GM19463 (cell line): ENCODE measurements around the gene NKD1.

Experiments
- ATAC-seq: cut with Tn5 transposase; IDR thresholded peaks from one replicate; pipeline ENCODE4 v1.9.1; 2021; ENCODE audit warnings: mild to moderate bottlenecking, moderate library complexity; ENCODE audit not compliant: unreplicated experiment

The NKD1 gene

DNA sequence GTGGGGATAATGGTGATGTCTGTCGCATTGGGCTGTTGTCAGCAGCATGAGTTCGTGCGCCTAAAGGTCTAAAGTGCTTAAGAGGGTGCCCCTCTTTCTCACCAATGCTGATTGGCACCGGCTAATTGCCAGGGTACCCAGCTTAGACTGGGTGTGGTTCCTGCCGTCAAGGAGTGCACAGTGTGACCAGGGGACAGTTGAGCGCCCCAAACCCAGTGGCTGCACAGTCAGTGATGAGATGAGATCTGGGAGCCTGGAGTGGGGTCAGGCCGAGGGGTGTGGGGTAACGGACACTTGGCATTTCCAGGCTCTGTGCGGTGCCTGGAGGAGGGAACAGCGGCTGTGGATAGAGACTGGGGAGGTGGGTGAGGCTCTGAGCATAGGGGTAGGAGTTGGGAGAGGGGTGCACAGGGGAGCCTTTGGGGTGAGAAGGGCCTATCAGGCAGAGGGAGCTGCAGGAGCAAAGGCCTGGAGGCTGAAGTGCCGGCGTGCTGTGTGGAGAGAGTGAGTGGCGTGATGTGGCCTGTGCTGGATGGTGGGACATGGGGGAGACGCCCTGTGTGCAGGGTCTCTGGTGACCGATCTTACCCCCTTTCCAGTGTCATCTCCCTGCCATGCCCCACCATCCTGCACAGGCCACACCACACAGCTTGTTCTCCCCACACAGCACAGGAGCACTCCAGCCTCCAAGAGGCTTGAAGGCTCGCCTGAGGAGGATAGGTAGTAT is 74.6 kb downstream of the NKD1 start:
- ATAC-seq = no peak

DNA sequence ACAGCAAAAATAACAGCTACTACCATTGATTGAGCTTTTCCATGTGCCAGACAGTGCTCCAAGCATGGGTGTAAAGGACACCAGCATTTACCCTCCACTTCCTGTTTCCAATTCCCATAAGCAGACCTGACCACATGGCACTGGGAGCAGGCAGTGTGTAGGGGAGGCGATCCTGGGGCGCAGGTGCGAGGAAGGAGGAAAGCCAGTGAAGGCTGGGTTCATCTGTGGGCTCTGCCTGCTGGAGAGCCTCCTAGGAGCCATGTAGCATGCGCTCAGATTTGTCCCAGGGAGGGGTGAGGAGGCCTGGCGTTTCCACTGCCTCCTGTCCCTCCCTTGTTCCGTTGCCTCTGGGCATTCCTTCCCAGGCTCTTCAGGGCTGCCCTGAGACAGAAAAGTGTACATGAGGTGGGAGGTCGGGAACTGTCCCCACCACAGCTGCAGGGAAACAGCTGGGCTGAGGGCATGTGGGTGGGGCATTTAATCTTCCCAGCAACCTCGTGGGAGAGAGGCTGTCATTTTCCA is 76.3 kb downstream of the NKD1 start:
- ATAC-seq = no peak

DNA sequence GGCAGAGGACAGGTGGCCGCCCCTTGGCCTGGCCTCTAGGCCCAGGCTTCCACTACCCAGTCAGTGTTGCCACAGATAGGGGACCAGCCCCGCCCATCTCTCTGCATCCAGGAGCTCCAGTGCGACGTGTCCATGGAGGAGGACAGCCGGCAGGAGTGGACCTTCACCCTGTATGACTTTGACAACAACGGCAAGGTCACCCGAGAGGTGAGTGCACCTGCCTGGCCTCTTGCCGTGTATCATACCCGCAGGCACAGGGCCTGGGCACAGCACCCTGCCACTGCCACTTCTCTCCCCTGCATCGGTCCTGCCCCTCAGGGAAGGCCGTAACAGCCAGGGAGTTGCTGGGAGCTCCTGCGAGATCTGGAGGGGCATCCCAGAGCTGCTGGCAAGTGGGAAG is 77.2 kb downstream of the NKD1 start:
- no peak for ATAC-seq

DNA sequence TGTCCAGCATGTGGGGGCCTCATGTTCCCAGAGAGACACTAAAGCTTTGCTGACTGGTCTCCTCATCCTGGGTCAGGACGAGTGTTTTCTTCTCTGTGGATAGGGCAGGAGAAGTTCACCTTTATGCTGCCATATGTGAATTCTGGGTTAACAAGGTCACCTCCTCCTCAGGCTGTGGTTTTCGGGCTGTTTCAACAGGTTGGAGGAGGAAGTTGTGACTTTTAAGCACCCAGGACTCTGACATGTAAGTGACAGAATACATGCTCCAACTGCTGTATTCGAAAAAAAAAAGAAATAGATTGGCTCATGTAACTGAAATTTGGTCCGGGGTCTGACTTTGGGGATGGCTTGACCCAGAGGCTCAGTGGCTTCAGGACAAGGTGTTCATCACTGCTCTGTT is 78.7 kb downstream of the NKD1 start:
- no peak for ATAC-seq

DNA sequence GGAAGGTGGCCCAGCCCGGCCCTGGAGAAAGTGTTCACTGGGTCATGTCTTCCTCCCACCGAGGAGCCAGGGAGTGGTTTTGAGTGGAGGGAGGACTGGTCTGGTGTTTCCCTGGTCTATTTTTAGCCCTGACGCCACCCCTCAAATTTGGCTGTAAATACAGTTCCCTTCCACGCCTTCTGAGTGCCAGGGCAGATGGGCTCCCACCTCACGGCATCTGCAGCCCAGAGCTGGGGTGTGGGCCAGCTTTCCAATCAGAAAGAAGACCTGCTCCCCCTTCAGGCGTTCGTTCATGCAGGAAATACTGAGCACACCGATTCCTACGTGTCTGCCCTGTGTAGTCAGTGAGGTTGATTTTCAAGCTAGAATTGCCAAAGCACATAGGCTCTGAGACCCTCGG is 79.2 kb downstream of the NKD1 start:
- no peak for ATAC-seq

DNA sequence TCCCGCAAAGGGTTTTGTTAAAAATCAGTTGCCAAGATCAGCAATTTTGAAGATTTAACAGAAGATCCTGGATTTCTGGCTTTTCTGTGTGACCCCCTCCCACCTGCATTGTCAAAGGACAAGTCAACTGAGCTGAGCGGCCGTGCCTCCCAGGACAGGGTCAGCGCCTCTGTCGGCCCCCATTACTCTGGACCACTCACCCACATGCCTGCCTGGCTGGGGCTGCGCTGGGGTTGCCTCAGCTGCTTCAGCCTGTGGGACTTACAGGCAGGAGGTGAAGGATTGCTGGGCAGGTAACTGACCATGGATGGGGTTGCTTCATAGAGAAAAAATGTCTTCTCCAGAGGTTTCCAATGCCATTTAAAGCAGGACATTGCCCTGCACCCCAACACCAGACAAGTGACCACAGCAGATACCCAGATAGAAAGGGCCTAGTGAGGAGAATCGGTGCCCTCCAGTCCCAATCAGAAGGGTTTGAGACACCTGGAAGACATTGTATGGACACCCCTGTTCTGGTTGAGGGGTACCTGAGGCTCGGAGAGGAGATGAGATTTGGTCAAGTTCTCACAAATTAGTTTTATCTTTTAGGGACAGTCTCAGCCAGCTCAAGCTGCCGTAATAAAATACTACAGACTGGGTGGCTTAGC is 80.1 kb downstream of the NKD1 start:
- ATAC-seq = no peak

DNA sequence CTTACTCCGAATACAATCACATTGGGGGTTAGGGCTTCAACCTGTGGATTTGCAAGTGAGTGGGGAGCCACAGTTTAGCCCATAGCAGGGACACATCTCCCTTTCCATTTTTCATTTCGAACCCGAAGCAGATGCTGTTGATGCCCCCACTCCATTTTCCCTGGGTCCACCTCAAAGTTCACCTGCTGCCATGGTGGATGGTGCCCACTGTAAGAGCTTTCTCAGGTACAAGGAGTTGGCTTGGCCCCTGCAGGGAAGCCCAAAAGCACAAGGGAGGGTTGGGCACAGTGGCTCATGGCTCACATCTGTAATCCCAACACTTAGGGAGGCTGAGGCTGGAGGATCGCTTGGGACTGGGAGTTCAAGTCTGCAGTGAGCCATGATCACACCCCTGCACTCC is 81.1 kb downstream of the NKD1 start:
- ATAC-seq = no peak

DNA sequence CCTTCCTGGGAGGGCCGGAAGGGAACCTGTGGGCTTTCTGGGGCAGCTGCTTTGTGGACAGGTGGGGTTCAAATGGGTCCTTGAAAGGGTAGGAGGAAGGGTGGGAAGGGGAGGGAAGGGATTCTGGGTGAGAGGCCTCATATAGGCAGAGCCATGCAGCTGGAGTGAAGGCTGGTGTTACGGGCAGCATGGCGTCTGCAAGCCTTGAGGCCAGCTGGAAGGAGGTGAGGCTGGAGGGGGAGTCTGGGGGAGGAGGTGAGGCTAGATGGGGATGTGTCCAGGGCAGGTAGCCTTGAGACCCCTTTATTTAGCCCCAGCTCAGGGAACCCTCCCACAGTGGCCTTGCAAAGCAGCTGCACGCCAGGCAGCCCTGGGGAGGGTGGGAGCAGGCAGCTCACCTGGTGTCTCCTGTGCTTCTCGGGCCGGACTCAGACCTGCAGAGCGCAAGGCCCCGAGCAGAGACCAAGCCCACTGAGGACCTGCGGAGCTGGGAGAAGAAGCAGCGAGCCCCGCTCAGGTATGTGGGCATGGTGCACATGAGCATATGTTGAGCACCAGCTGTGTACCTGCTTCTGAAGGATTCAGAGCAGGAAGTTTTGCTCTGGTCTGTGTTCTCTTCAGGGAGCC is 82.3 kb downstream of the NKD1 start:
- no peak for ATAC-seq

DNA sequence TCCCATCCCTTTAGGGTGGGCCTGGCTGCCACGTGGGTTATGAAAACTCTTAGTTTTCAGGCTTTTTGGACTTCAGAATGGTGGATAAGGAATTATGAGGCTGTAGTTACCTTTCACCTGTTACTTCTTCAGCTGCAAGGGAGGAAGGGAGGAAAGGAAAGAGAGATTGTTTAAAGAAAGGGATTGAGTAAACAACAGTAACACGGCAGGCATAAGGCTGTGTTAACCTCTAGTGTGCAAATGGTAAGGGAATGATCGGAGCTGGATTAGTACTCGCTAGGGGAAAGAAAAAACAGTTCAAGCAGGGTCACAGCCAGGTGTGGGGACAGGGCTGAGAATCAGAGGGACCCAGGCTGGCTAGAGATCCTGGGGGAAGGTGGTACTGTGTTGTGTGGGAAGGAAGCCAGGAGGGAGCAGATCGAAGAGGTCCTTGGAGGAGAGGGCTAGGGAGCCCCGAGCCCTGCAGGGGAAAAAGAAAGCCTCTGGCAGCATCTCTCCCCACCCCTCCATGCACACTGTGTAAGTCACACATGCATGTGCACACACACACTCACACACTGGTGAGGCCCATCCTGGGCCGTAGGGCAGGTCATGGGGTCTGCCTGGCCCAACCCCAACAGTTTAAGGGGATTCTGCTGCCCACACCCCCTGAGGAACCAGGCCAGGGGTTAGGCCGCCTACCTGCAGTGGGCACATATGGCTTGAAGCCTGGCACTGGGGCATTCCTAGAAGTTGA is 83.2 kb downstream of the NKD1 start:
- ATAC-seq = no peak

DNA sequence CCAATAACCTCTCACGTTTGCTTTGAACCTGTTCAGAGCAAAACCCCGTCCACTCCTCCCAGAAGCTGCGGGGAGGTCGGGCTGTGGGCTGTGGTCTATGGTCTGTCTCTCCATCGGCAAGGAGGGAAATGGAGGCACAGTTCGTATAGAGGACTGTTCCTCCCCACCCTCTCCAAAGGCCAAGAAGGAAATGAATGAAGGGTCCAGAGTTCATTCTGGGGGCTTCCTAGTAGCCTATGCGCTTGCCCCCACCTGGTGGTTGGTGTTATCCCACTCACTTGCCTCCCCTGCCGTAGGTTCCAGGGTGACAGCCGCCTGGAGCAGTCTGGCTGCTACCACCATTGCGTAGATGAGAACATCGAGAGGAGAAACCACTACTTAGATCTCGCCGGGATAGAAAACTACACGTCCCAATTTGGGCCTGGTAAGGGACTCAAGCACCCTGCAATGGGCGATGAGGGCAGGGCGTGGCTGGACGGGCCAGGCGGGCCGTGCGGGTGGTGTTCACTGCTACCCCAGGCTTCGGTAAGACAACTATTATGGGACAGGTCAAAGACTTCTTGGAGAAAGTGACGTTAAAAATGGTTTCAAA is 83.9 kb downstream of the NKD1 start:
- no peak for ATAC-seq

DNA sequence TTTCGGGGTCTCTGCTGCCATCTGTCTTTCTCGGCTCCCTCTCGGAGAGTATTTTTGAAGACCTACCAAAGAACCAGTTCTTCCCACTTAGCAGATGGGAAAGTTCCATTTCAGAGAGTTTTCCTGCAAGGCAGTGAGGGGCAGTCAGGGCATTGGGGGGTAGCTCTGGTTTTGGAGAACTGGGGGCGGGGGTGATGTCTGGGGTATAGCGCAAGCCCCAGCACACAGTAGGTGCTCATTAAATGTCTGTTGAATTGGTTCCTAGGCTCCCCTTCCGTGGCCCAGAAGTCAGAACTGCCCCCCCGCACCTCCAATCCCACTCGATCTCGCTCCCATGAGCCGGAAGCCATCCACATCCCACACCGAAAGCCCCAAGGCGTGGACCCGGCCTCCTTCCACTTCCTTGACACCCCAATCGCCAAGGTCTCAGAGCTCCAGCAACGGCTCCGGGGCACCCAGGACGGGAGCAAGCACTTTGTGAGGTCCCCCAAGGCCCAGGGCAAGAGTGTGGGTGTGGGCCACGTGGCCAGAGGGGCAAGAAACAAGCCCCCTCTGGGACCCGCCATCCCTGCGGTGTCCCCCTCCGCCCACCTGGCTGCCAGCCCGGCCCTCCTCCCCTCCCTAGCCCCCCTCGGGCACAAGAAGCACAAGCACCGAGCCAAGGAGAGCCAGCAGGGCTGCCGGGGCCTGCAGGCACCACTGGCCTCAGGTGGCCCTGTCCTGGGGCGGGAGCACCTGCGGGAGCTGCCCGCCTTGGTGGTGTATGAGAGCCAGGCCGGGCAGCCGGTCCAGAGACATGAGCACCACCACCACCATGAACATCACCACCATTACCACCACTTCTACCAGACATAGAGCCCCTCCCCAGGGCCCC is 85.0 kb downstream of the NKD1 start:
- ATAC-seq = no peak

DNA sequence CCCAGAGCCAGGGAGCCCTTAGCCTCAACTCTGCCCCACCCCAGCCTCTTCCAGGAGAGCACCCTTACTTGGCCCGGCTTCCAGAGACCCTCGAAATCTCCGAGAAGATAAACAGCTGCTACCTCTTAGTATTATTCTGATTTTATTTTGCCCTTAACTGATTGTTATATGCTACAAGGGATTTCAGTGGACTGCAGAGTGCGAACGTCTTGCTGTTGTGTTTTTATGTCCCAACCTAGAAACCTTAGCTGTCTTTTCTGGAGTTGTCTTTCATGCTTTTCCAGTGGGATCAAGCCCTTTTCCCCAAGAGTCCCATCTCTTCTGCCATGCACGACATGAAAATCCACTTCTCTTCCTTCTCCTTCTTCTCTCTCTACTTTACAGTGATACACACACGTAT is 85.9 kb downstream of the NKD1 start:
- no peak for ATAC-seq

DNA sequence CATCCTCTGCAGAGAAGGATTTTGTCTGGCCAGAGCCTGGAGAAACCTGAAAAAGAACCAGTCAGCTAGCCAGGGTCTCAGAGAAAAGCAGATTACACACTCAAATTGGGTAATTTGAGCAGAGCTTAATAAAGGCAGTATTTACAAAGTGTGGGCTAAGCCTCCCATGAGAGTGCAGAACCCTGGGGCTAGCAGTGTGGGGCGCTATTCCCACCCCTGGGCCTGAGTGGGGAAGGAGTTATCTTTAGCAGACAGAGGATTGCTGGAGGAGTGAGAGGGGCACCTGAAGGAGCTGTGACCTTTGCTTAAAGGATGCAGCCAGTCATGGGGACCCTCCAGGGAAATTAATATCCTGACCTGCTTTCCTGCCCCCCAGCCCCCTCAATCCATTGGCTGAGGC is 86.8 kb downstream of the NKD1 start:
- no peak for ATAC-seq

DNA sequence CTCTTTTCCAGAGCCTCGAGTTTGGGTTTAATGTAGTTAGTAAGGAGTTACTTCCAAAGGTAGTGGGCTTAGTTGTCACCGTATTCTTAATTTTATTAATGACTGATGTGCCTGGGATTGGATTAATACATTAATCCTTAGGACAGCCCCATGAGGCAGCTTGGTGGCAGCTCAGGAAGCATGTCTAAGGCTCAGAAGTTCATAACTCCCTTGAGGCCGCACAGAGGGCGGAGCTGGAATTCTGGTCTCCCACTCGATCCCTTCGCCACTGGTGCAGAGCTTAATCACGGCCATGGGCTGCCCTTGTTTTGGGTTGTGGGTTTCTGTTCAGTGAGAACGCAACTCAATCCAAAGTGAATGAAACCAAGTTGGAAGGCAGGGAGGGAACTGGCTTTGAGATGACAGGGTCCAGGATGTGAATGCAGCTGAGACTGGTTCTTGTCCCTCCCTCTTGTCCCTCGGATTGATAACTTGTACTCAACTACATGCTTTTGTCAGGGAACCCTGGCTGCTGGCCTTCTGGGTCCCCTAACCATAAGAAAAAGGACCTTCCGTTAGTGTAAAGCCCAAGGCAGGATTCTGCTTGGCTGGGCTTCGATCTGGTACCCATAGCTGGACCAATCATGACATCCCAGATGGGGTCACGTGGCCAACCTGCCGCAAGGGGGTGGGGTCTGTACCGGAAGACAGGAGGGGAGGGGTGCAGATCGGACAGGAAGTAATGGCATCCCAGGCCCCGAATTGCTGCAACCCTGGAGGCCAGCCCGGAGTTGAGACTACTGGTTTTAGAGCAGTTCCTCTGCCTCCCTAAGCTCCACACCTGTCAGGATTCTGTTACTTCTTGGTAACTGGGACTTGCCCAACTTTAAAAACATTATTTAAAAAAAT is 87.6 kb downstream of the NKD1 start:
- ATAC-seq = no peak

DNA sequence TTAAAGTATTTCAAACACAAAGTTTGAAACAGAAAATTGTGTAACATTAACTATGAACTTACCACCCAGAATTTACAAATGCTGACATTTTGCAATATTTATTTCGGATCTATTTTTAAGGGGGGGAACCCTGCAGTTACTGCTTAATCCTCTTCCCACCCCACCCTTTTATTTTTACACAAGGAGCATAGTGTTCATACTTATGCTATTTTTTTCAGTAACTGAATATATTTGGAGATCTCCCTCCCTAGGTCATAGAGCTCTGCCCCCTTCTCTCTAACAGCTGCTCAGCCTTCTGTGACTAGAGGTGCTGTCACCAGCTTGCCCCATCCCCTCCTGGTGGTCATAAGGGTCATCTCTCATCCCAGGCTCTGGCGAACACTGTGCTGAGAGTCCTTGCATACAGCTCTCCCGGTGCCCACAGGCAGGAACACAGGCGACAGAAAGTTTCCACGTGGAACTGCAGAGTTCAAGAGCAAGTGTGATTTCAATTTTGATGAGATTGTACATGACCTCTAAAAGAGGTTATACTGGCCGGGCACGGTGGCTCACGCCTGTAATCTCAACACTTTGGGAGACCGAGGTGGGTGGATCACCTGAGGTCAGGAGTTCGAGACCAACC is 88.7 kb downstream of the NKD1 start:
- ATAC-seq = no peak

DNA sequence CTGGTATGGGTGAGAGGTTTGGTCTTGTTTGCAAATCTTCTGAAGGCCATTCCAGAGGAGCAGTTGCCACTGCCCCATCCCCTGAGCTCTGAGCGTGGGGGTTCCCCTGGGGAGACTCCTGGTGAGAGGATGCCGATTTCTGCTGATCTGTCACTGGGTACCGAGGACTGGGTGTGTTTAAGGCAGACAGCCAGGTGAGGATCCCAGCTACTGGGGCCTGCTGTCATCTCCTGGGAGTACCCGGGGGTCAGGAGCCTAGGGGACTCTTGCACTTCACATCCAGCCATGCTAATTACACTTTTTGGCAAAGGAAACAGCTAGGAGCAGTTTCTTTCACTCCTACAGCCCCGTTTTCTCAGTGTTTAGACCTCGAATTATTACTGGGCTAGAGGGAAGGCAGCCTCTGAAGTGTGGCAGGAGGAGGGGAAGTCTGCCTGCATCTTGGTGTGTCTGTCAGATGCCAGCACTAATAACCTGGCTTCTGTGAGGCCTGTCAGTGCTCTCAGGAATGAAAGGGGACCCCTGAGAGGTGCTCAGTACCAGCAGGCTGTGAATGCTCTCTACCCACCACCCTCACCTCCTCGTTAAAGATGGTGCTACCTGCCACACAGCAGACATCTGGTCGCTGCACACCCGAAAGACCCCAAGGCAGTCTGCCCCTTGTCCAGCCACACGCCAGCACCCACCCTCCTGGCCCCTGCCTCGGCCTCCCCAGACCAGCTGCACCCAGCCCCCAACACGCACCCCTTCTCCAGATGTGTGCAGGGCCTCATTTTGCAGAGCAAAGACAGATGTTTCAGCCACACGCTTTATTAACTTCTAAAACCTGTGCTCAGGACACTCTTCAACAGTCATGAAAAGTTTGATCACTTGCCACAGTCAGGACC is 89.8 kb downstream of the NKD1 start:
- ATAC-seq = no peak

DNA sequence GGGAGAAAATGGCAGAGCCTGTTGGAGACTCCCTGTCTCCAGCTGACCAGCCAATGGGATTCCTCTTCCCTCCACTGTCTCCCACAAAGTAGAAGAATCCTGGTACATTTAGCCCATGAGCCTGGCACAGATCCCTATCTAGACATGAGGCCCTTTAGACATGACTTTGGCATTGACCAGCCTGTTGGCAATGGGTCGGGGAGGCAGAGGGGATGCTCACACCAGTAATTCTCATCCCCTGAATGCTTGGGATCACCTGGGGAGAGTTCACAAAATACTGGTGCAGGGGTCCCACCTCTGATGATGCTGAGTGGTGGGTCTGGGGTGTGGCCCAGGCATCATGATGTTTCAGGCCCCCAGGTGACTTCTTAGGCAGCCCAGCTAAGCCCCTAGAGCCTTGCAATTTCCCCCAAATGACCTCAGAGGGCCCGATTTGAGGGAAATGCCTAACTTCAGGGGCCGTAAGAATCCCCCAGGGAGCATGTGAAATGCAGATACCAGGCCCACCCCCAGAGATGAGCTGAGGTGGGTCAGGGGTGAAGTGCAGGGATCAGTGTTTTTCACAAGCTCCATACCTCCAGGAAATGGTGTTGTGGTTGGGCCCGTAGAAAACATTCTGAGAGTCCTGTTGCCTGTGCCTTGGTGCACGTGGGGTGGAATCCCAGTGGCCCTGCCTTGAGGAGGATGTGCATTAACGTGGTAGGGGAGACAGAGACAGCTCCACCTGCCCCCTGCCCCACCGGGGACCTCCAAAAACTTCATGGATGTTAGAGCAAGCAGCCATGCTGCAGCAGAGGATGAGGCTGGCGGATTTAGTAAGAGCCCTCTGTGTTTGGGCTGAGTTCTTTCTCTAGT is 90.8 kb downstream of the NKD1 start:
- ATAC-seq = no peak
